DND-41 (cell line): ENCODE results near the gene SPATS2.

Experiments used
- CTCF ChIP-seq: IDR thresholded peaks from 2 replicates; pipeline ENCODE4 v1.5.1; 2012; ENCODE audit warnings: borderline replicate concordance, low read length, moderate library complexity, mild to moderate bottlenecking; ENCODE audit not compliant: poor library complexity, severe bottlenecking; ENCODE audit errors: extremely low read depth
- EZH2 ChIP-seq: IDR thresholded peaks from 3 replicates; pipeline ENCODE4 v1.6.1; 2012; ENCODE audit warnings: borderline replicate concordance, low read depth, mild to moderate bottlenecking, moderate library complexity, low read length, inconsistent platforms; ENCODE audit not compliant: severe bottlenecking

- TF ChIP-seq CTCF, result no peak
- no peak for TF ChIP-seq EZH2
These were observed 124.6 kb downstream of the SPATS2 start for GRCh38 chr12:49491823-49492222.
